Right forelimb (tissue), 1 donor: Measurements from ENCODE around the gene PPP1R3C.

Experiments used
- DNase-seq: peaks from one replicate; pipeline ENCODE4 v3.0.0-alpha.2; 2018

The PPP1R3C gene

DNA sequence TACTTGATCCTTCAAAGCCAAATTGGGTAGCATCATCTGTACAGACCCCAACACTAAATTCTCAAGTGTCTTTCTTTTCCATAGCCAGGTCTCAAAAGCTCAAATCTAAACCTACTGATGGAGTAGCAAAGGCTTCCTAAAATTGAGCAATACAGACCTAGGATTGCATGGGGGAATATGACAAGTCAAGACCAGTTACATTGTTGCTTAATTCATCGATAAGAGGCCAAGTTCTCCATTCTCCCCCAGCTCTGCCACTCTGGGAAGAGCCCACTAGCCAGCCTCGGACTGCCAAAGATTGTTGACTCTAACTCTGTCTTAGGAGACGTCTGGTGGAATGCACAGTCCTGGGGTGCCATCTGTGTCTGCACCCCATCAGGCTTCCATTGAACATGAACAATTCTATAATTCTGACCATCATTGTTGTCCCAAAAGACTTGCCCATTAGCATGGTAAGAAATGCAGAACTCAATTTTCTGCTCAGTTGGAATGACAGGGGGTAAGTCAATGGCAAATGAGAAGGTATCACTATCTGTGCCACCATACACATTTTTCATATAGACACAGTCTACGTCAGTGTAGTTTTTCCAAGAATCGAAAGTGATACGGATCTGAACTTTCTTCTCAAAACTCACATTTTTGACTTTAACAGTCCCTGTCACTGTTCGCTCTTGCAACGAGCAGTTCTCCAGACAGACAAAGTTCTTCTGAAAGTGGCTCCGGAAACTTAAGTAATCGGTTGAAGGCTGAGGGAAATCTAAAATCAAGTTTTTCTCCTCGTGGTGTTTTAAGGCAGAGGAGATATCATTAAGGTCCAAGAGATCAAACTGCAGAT lies 2.9 kb downstream of the PPP1R3C start:
- no peak for DNase-seq

DNA sequence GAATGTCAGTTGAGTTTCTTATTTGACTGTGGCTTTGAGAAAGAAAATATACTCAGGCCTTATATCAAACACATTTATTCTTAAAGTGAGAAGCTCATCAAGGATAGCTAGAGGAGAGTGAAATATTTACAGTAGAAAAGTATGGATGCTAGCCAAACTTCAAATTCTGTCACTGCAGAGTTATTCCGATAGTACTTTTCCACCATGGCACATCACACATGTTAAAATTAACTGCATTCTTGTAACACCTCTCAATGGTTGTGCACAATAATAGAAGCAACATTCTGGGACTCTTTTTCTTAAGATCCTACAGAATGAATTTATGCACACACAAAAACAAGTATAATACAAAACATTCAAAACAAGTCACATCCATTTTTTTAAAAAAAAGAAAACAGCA lies 4.5 kb downstream of the PPP1R3C start:
- DNase-seq = no peak

DNA sequence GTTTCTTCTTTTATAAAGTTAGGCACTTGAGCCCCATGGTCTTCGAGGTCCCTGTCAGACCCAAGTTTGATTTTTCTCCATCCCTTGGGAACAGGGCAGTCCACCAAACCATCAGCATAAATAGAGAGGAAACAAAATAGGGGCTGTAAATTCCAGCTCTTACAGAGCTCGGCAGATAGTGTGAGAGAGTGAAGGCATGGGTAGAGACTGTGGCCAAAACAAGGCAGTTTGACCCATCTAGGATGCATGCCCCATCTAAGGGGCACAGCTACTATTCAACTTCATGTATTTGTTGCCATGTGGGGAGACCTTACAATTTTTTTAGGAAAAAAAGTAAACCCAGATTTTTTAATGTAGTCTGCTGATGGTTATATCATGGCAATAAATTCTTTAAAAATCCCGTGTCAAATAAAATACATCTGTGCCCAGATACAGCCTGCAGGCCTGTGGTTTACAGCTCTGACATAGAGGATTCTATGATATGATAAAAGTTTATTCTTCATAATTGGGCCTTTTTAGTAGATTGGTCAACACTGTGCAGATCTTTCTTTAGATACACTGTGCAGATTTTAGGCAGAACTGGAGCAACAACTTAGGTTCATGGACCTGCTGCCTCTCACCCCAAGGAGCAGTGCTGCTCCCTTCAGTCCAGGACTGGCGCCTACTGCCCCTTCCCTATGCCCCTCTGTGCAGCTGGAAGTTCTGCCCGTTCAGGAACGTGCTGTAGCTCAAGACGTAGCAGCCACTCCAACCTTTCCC lies 5.3 kb downstream of the PPP1R3C start:
- DNase-seq = no peak

GRCh38 chr10:91626936-91627335 lies 5.9 kb downstream of the PPP1R3C start:
- DNase-seq = no peak

- no peak for DNase-seq
These were observed 8.2 kb downstream of the PPP1R3C start for GRCh38 chr10:91624633-91625032.

GRCh38 chr10:91622601-91623000 lies 10.3 kb downstream of the PPP1R3C start:
- DNase-seq = no peak

DNA sequence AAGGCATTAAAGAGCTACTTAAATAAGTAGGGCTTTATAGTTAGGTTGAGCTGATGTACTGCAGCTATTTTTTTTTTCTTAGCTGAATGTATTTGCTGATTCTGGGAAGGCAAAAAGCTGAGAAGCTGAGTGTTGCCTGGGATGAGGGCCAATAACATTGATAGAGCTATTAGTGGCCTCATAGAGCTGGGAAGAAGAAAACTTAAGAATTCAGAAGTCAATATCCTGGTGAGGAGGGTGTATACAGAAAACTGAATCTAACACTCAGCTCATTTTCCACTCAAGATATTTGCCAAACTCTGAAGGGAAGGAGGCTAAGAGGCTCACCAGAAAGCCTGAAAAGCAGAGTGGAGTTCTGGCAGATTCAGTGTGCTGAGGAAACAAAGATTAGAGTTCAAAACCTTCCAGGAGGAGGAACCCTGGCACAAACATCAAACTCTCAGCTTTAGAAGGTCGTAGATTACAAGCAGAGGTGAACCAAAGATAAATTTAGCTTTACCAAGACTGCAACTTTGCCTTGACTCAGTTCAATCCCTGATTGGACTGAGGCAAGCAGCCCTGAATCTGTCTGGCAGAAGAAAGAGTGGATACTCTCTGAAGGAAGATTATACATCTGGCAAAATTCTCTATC lies 11.3 kb downstream of the PPP1R3C start:
- DNase-seq = no peak

GRCh38 chr10:91617072-91617609 lies 15.7 kb downstream of the PPP1R3C start:
- DNase-seq = no peak

DNA sequence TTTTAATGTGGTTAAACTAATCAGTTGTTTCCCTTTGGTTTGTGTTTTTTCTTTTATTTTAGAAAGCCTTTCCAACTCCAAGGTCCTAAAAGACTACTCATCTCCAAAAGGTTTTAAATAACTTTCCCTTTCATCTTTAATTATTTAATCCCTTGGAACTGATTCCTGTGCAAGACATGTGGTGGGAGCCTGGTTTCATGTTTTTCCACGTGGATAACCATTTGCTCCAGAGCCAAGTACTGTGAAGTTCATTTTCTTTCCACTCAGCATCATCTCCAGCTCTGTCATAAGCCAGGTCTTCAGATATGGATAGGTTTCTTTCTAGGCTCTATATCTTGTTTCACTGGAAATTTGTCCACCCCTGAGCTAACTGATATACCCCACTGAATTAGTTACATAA lies 16.7 kb downstream of the PPP1R3C start:
- DNase-seq = no peak

GRCh38 chr10:91614225-91614624 lies 18.6 kb downstream of the PPP1R3C start:
- DNase-seq = no peak

- no peak for DNase-seq
These were observed 19.3 kb downstream of the PPP1R3C start for GRCh38 chr10:91613411-91614187.

GRCh38 chr10:91610919-91611318 lies 22.0 kb downstream of the PPP1R3C start:
- DNase-seq = no peak

DNA sequence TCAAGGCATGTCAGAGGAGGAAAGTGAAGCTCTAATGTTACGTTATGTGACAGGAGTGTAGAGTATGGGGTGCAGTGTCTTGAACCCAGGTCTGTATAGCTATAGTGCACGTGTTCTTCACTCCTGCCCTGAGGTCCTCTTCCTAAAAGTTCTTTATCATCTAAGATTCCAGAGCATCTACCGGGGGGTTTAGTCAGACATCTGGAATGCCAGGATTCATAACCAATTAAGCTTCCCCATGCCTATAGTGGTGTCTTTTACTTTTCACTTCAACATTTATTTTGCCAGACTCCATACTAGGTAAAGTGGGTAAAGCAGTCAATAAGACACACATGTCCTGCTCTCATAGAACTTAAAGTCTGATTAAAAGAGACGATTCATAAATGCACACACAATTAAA lies 22.4 kb downstream of the PPP1R3C start:
- DNase-seq = no peak

DNA sequence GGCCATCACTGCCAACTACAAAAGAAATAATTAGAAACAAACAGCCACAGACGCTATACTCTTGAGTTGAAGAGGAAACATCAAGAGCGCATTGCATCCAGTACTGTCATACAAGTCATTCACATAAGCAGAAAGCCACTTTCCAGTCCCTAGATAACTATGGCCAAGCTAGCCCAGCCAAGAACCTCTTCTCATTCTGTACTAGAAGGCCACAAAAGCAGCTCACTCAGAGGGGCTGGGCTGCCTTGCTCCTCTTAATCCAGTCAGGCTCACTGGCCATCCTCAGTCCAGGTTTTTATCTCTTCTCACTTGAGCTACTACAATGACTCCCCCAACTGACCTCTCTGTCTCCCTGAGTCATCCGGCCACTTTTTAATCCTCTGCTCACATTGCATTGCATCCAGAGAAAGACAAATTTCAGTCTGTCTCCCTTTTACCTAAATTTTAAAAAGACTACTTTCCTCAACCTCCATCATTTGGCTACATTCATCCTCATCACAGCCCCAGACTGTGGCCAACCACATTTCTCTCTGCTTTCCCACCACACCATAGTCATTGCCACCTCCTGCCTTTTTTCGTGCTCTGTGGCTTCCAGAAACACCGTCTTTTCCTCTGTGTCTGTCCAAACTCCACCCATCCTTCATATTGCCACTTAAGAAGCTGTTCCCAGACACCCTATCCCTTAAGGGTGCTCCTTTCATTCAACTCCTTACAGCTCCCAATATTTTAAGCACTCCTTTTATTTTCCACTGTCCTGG lies 25.0 kb downstream of the PPP1R3C start:
- no peak for DNase-seq

GRCh38 chr10:91605968-91606367 lies 26.9 kb downstream of the PPP1R3C start:
- DNase-seq = no peak

DNA sequence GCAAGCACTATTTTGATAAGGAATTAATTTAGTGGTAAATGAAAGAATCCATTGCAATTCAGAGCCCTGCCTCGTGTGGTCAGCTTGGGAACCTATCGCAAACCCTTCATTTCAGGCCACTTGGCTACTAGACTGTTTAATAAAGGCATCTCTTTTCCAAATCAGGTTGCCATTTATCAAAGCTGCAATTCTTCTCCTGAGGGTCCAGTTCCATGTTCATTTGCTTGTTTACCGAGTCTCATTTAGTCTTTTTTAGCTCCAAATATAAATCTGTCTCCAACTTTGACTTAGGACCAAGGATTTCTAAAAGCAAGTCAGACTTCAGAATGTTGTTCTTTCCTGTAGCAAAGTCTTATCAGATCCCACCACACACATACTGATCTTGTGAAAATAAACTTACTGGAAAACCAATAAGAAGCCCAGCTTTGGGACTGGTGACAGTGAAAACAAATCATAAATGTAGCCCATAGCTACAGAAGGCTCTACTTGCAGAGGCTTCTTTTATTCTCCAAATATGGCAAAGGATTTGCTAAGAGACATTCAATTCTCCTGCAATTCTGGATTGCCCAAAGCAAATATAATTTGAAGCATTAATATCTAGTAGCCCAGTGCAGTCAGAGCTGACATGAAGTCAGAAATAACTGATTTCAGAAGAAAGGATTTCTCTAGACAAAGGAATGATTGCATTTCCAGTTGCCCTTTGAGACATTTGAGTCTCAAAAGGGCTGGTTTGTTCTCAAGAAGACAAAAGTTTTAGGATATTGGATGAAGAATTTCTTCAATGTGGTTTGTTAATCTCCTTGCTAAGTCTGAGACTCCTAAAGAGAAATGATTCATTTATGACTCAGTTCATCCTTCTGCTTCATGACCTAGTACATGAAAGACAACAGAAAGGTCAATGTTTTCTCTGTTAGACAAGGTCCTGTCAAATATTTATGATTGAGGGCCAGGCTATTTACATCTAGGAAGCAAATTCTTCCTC lies 28.0 kb downstream of the PPP1R3C start:
- DNase-seq = no peak

DNA sequence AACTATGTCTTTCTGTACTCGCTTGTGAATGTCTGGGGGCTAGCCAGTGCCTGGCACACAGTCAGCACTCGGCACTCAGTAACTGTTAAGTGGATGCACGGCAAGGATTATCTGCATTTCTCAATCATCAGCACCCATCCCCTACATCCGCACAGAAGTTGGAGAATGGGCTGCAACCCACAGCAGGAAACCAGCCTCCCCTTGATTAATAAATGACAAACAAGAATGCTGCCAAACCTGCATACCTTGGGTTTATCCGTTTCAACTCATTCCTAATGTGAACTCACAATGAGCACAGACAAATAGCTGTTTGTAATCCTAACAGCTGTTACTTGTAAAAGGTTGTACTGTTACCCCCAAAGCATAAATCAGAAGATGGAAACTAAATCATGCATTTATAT lies 28.9 kb downstream of the PPP1R3C start:
- no peak for DNase-seq

- DNase-seq = no peak
These were observed 29.9 kb downstream of the PPP1R3C start for GRCh38 chr10:91602868-91603568.

DNA sequence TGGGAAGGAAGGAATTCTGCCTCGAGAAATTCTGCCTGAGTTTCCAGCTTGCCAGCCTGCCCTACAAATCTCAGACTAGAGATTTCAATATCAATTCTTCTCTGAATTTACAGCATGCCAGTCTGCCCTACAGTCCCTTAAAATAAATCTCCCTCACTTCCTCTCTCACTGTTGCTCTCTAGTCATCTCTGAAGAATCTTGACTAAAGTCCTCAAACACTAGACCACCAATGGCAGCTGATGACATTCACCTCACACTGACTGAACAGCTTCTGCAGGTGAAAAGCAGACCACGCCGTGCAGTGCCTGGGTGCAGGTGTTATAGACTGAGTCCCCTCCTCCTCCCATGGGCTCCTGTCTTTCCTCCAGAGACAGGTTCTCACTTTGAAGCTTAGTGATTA lies 30.4 kb downstream of the PPP1R3C start:
- no peak for DNase-seq

- DNase-seq = no peak
These were observed 31.7 kb downstream of the PPP1R3C start for GRCh38 chr10:91601212-91601611.
